ENCODE data around the gene FRMPD4.

The FRMPD4 gene

GRCh38 chrX:12223650-12224049 is 85.4 kb downstream of the FRMPD4 start:
- Histone ChIP-seq H3K9ac (ENCODE audit: low read depth, low read length) (no peak overlapping the region), H3K36me3 (ENCODE audit: control insufficient read depth, insufficient read depth, low read length) (no peaks in the 10 kb centered on the region), H3K4me3 (ENCODE audit: low read depth, low read length) (no peak overlapping the region), H3K9me3 (ENCODE audit: control insufficient read depth, insufficient read depth, low read length) (no peaks in the 10 kb centered on the region), H3K27me3 (ENCODE audit: control insufficient read depth, insufficient read depth, low read length) (no peaks in the 10 kb centered on the region), H3K4me1 (ENCODE audit: control insufficient read depth, insufficient read depth, low read length) (no peaks in the 10 kb centered on the region)

GRCh38 chrX:12225107-12225506 is 86.8 kb downstream of the FRMPD4 start:
- H3K36me3 ChIP-seq (ENCODE audit: control insufficient read depth, insufficient read depth, low read length): no peaks in the 10 kb centered on the region
- H3K4me3 ChIP-seq (ENCODE audit: low read depth, low read length): no peak overlapping the region
- no peaks in the 10 kb centered on the region for H3K27me3 ChIP-seq (ENCODE audit: control insufficient read depth, insufficient read depth, low read length)
- no peaks in the 10 kb centered on the region for H3K4me1 ChIP-seq (ENCODE audit: control insufficient read depth, insufficient read depth, low read length)
- H3K9me3 ChIP-seq (ENCODE audit: control insufficient read depth, insufficient read depth, low read length): no peaks in the 10 kb centered on the region
- no peak overlapping the region for H3K9ac ChIP-seq (ENCODE audit: low read depth, low read length)

GRCh38 chrX:12227412-12228041 is 89.3 kb downstream of the FRMPD4 start:
- H3K4me1 ChIP-seq (ENCODE audit: control insufficient read depth, insufficient read depth, low read length): no peaks in the 10 kb centered on the region
- no peaks in the 10 kb centered on the region for H3K9me3 ChIP-seq (ENCODE audit: control insufficient read depth, insufficient read depth, low read length)
- no peaks in the 10 kb centered on the region for H3K36me3 ChIP-seq (ENCODE audit: control insufficient read depth, insufficient read depth, low read length)
- H3K9ac ChIP-seq (ENCODE audit: low read depth, low read length): no peak overlapping the region
- no peaks in the 10 kb centered on the region for H3K27me3 ChIP-seq (ENCODE audit: control insufficient read depth, insufficient read depth, low read length)
- H3K4me3 ChIP-seq (ENCODE audit: low read depth, low read length): no peak overlapping the region

DNA sequence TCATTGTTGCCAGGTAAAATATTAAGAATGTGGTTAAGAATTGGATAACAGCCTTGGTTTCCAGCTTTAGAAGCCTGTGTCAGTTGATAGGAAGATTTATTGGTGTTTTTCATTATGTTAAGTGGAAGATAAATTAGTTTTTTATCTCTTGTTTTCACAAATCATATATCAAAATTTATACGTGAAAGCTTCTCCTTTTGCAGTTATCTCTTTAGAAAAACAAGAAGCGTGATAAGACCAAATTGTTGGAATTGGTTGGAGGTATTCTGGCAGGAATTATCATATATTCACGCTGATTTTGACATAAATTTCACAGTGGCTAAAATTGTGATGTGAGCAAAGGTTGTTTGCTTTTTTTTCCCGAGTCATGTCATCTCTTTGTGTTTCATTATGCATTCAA is 90.6 kb downstream of the FRMPD4 start:
- Histone ChIP-seq H3K4me3 (ENCODE audit: low read depth, low read length) (no peak overlapping the region), H3K9me3 (ENCODE audit: control insufficient read depth, insufficient read depth, low read length) (no peaks in the 10 kb centered on the region), H3K36me3 (ENCODE audit: control insufficient read depth, insufficient read depth, low read length) (no peaks in the 10 kb centered on the region), H3K4me1 (ENCODE audit: control insufficient read depth, insufficient read depth, low read length) (no peaks in the 10 kb centered on the region), H3K27me3 (ENCODE audit: control insufficient read depth, insufficient read depth, low read length) (no peaks in the 10 kb centered on the region), H3K9ac (ENCODE audit: low read depth, low read length) (no peak overlapping the region)

GRCh38 chrX:12229986-12230385 is 91.7 kb downstream of the FRMPD4 start:
- H3K9ac ChIP-seq (ENCODE audit: low read depth, low read length): no peak overlapping the region
- no peaks in the 10 kb centered on the region for H3K27me3 ChIP-seq (ENCODE audit: control insufficient read depth, insufficient read depth, low read length)
- H3K36me3 ChIP-seq (ENCODE audit: control insufficient read depth, insufficient read depth, low read length): no peaks in the 10 kb centered on the region
- H3K4me3 ChIP-seq (ENCODE audit: low read depth, low read length): no peak overlapping the region
- H3K9me3 ChIP-seq (ENCODE audit: control insufficient read depth, insufficient read depth, low read length): no peaks in the 10 kb centered on the region
- H3K4me1 ChIP-seq (ENCODE audit: control insufficient read depth, insufficient read depth, low read length): no peaks in the 10 kb centered on the region

DNA sequence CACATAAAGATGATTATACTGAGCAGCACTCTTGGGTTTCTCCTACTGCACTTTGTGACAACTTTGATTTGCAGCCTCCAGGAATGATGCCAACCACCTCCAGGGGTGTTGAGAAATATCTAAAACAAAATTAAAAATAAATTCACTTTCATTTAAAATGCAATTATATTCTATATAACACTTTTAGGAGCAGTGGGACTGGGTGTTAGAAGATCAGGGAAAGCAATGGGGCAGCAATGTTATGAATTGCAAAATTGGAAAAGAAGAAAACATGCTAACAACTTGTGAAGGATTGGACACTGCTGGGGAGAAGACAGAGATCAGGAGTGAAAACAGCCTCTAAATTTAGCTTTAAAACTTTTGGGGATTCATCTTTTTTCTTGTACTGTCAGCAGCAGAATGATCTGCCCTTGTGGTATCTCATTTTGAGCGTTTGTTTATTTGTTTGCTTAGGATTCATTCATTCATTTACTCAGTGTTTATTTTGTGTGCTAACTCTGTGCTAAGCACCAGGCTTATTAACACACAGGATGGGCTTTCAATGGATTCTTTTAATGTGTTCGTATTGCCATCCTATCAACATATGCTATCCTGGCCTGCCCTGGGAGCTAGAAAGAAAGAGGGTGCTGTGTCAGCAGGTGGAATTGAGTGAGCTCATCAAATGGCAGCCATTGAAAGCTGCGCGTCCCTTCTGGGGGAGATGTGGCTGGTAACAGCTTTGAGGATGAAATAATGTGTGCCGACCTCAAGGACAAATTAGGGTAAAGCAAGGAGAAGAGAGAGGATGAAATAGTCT is 96.5 kb downstream of the FRMPD4 start:
- no peak overlapping the region for H3K4me3 ChIP-seq (ENCODE audit: low read depth, low read length)
- H3K4me1 ChIP-seq (ENCODE audit: control insufficient read depth, insufficient read depth, low read length): no peaks in the 10 kb centered on the region
- no peak overlapping the region for H3K9ac ChIP-seq (ENCODE audit: low read depth, low read length)
- no peaks in the 10 kb centered on the region for H3K9me3 ChIP-seq (ENCODE audit: control insufficient read depth, insufficient read depth, low read length)
- no peaks in the 10 kb centered on the region for H3K27me3 ChIP-seq (ENCODE audit: control insufficient read depth, insufficient read depth, low read length)
- H3K36me3 ChIP-seq (ENCODE audit: control insufficient read depth, insufficient read depth, low read length): no peaks in the 10 kb centered on the region

GRCh38 chrX:12236156-12236555 is 97.9 kb downstream of the FRMPD4 start:
- H3K27me3 ChIP-seq (ENCODE audit: control insufficient read depth, insufficient read depth, low read length): no peaks in the 10 kb centered on the region
- H3K9me3 ChIP-seq (ENCODE audit: control insufficient read depth, insufficient read depth, low read length): no peaks in the 10 kb centered on the region

GRCh38 chrX:12237131-12237530 is 98.9 kb downstream of the FRMPD4 start:
- no peaks in the 10 kb centered on the region for H3K9me3 ChIP-seq (ENCODE audit: control insufficient read depth, insufficient read depth, low read length)
- H3K9ac ChIP-seq (ENCODE audit: low read depth, low read length): no peak overlapping the region
- no peaks in the 10 kb centered on the region for H3K4me1 ChIP-seq (ENCODE audit: control insufficient read depth, insufficient read depth, low read length)
- H3K27me3 ChIP-seq (ENCODE audit: control insufficient read depth, insufficient read depth, low read length): no peaks in the 10 kb centered on the region
- no peaks in the 10 kb centered on the region for H3K36me3 ChIP-seq (ENCODE audit: control insufficient read depth, insufficient read depth, low read length)
- H3K4me3 ChIP-seq (ENCODE audit: low read depth, low read length): no peak overlapping the region

More at GRCh38 chrX:12236156-12236555, 97.9 kb downstream of the FRMPD4 start:
- no peaks in the 10 kb centered on the region for H3K4me1 ChIP-seq (ENCODE audit: control insufficient read depth, insufficient read depth, low read length)
- H3K4me3 ChIP-seq (ENCODE audit: low read depth, low read length): no peak overlapping the region
- H3K9ac ChIP-seq (ENCODE audit: low read depth, low read length): no peak overlapping the region
- H3K36me3 ChIP-seq (ENCODE audit: control insufficient read depth, insufficient read depth, low read length): no peaks in the 10 kb centered on the region

DNA sequence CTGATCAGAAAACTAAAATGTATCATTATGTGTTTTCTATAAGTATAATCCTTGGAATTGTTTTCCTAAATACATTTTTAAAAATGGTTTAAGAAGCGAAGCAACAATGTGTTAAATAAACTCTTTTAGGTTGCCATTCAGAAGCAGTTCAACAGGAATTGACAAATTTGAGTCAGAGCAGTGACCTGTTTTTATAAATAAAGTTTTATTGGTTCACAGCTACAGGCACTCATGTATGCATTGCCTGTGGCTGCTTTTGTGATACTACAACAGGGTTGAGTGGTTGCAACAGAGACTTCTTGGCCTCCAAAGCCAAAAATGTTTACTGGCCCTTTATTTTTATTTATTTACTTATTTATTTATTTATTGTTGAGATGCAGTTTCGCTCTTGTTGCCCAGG is 99.5 kb downstream of the FRMPD4 start:
- Histone ChIP-seq H3K27me3 (ENCODE audit: control insufficient read depth, insufficient read depth, low read length) (no peaks in the 10 kb centered on the region), H3K36me3 (ENCODE audit: control insufficient read depth, insufficient read depth, low read length) (no peaks in the 10 kb centered on the region), H3K4me3 (ENCODE audit: low read depth, low read length) (no peak overlapping the region), H3K9ac (ENCODE audit: low read depth, low read length) (no peak overlapping the region), H3K9me3 (ENCODE audit: control insufficient read depth, insufficient read depth, low read length) (no peaks in the 10 kb centered on the region), H3K4me1 (ENCODE audit: control insufficient read depth, insufficient read depth, low read length) (no peaks in the 10 kb centered on the region)

DNA sequence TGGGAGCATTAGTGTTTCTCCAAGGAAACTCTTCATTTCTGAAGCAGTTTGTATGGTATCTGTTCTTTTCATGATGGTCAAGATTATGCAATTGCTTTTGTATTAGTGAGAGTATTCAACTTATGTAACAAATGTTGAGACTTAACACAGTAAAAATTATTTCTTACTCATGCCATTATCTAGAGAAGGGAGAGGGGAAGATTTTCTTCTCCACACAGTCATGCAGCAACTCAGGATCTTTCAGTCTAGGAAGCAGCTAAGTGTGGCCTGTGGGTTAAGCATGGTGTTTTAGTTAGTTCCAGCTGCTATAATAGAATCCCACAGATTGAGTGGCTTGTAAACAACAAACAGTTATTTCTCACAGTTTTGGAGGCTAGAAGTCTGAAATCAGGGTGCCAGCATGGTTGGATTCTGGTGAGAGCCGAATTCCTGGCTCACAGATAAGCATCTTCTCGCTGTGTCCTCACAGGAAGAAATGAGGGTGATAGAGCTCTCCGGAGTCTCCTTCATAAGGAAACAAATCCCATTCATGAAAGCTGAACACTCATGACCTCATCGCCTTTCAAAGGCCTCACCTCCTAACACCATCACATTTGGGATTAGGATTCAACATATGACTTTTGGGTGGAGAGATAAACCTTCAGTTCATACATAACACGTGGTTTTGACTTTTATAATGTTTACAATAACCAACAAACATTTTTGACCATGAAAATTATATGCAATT is 101.2 kb downstream of the FRMPD4 start:
- H3K36me3 ChIP-seq (ENCODE audit: control insufficient read depth, insufficient read depth, low read length): no peaks in the 10 kb centered on the region
- no peak overlapping the region for H3K9ac ChIP-seq (ENCODE audit: low read depth, low read length)
- no peaks in the 10 kb centered on the region for H3K27me3 ChIP-seq (ENCODE audit: control insufficient read depth, insufficient read depth, low read length)
- no peaks in the 10 kb centered on the region for H3K4me1 ChIP-seq (ENCODE audit: control insufficient read depth, insufficient read depth, low read length)
- no peaks in the 10 kb centered on the region for H3K9me3 ChIP-seq (ENCODE audit: control insufficient read depth, insufficient read depth, low read length)
- no peak overlapping the region for H3K4me3 ChIP-seq (ENCODE audit: low read depth, low read length)

GRCh38 chrX:12240491-12240890 is 102.2 kb downstream of the FRMPD4 start:
- H3K9ac ChIP-seq (ENCODE audit: low read depth, low read length): no peak overlapping the region
- no peaks in the 10 kb centered on the region for H3K36me3 ChIP-seq (ENCODE audit: control insufficient read depth, insufficient read depth, low read length)
- H3K9me3 ChIP-seq (ENCODE audit: control insufficient read depth, insufficient read depth, low read length): no peaks in the 10 kb centered on the region
- H3K27me3 ChIP-seq (ENCODE audit: control insufficient read depth, insufficient read depth, low read length): no peaks in the 10 kb centered on the region
- peaks cover 6% of the 10 kb centered on the region for H3K4me1 ChIP-seq (ENCODE audit: control insufficient read depth, insufficient read depth, low read length)
- H3K4me3 ChIP-seq (ENCODE audit: low read depth, low read length): no peak overlapping the region

- Histone ChIP-seq H3K9ac (ENCODE audit: low read depth, low read length) (no peak overlapping the region), H3K4me3 (ENCODE audit: low read depth, low read length) (no peak overlapping the region), H3K9me3 (ENCODE audit: control insufficient read depth, insufficient read depth, low read length) (no peaks in the 10 kb centered on the region), H3K27me3 (ENCODE audit: control insufficient read depth, insufficient read depth, low read length) (no peaks in the 10 kb centered on the region), H3K4me1 (ENCODE audit: control insufficient read depth, insufficient read depth, low read length) (peaks cover 7% of the 10 kb centered on the region), H3K36me3 (ENCODE audit: control insufficient read depth, insufficient read depth, low read length) (no peaks in the 10 kb centered on the region)
These were observed 102.8 kb downstream of the FRMPD4 start for GRCh38 chrX:12241026-12241425.

Data from iPS-15b (cell line).